Small intestine (tissue), 7 donors: ENCODE results near the gene CST6. TPM values are rescaled to one million over a fixed set of nuclear protein-coding genes. Genes with fewer than 3 reads are reported as not detected.

ENCODE experiments used
- DNase-seq, 2 donors: peaks; one replicate each; pipeline versions ENCODE4 v3.0.0 to v3.0.0-alpha.2; 2013
- FAIRE-seq: peaks from 2 replicates; lab custom pipeline; 2012; peaks lifted over from hg19 to GRCh38; lab: Jason Lieb, UNC
- H3K27ac ChIP-seq, 3 donors: one replicate each; pipeline ENCODE4 v1.5.1; 2013; ENCODE audit warnings: low read length in 2 of 3, mild to moderate bottlenecking in 2 of 3, control low read depth in 1 of 3, inconsistent platforms in 1 of 3, low read depth in 1 of 3, moderate library complexity in 1 of 3
- H3K27me3 ChIP-seq, 3 donors: one replicate each; pipeline ENCODE4 v1.6.1; 2013; ENCODE audit warnings: low read length in 3 of 3, inconsistent platforms in 1 of 3; ENCODE audit not compliant: control insufficient read depth in 3 of 3, insufficient read depth in 3 of 3
- H3K36me3 ChIP-seq, 3 donors: one replicate each; pipeline ENCODE4 v1.6.1; 2013; ENCODE audit warnings: low read length in 3 of 3, inconsistent platforms in 1 of 3, low read depth in 1 of 3, mild to moderate bottlenecking in 1 of 3, moderate library complexity in 1 of 3; ENCODE audit not compliant: control insufficient read depth in 3 of 3, insufficient read depth in 2 of 3
- H3K4me1 ChIP-seq, 3 donors: one replicate each; pipeline ENCODE4 v1.6.1; 2013; ENCODE audit warnings: low read length in 2 of 3, inconsistent platforms in 1 of 3, low read depth in 1 of 3, mild to moderate bottlenecking in 1 of 3, moderate library complexity in 1 of 3; ENCODE audit not compliant: control insufficient read depth in 3 of 3, insufficient read depth in 2 of 3
- H3K4me3 ChIP-seq, 3 donors: one replicate each; pipeline ENCODE4 v1.5.1; 2013; ENCODE audit warnings: low read length in 3 of 3, control low read depth in 1 of 3, inconsistent platforms in 1 of 3, low read depth in 1 of 3, mild to moderate bottlenecking in 1 of 3, moderate library complexity in 1 of 3
- H3K9me3 ChIP-seq, 2 donors: one replicate each; pipeline ENCODE4 v1.6.1; 2013; ENCODE audit warnings: low read depth in 1 of 2, low read length in 1 of 2; ENCODE audit not compliant: control insufficient read depth in 2 of 2, insufficient read depth in 1 of 2
- WGBS, 3 donors: extraction: QIAGEN DNeasy Blood & Tissue Kit; methylation state at CpG; one replicate each; pipeline ENCODE4 v1.1.7; 2013; 5-methylcytosine and 5-hydroxymethylcytosine counted together
- polyA plus RNA-seq, 4 donors: library from polyadenylated mRNA; stranded (reverse) in 3 of 4; unstranded in 1 of 4; fragments of 200-250 nt in 3 of 4; fragments of 120-200 nt in 1 of 4; gene quantifications; one replicate each; pipeline versions ENCODE4 v1.2.1 to v1.2.3, GENCODE V29; 2013
- donor health status: healthy with polysubstance abuse.
- donor health status: control.
- donor health status: control.
- donor health status: Bipolar disorder and iron deficiency.
- donor health status: healthy.

Gene CST6
- polyA plus RNA-seq, 4 donors = not detected

DNA sequence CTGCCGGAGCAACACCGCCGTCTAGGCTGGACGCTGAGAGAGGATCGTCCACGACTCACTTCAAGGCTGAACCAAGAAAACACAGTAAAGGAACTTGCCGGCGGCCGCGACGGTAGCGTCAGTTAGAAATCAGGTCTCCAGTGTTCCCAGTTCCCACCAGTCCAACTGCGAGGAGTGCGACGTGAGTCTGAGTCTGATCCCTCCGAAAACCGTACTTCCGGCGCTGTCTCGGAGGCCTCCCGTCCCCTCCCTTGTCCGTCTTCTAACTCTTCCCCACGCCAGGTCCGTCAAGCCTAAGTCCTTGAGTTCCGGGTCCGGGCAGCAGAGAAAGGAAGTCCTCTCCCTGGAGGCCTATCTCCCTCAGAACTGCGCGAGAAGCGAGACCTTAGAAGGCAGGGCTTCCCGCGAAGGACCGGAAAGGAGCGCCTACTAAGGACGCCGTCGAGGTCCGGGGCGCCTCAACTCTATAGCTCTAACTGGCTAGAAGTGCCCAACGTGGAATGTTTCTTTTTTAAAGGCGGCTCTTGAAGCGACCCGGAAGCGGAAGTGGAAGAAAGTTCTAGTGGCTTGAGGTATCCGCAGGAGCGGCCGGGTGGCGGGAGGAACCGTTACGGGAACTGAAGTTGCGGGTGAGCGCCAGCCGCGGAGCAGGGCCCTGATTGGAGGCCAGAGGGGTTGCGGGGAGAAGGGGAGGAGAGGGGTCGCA, 9.7 kb upstream of the CST6 start, which contains the start of the genes BANF1 and EIF1AD:
Gene BANF1, plus strand, starts transcription at position 562 of the 706 bp plus-strand sequence. CDS start 748 bp downstream, outside the sequence.
Gene EIF1AD, minus strand, starts transcription at position 216 of the 706 bp plus-strand sequence. CDS start 1,768 bp downstream, outside the sequence.
- Histone ChIP-seq H3K27ac (peak within 1 kb of the TSS; percentile 85 to 98 (median 97)), H3K36me3 (peaks cover 20 to 62% (median 21%) of the 10 kb centered on the region in 3 donors), H3K27me3 (no peaks in the 10 kb centered on the region), H3K4me3 (peak within 1 kb of the TSS; percentile 61 to 85 (median 80)), H3K9me3 (no peaks in the 10 kb centered on the region), H3K4me1 (peaks cover 0 to 7% (median 2%) of the 10 kb centered on the region in 3 donors)
- DNase-seq (peak; percentile 97 to 99), FAIRE-seq (no peak)
- 0% methylated on average over 54 to 55 of the region's 55 CpGs for WGBS, 3 donors

GRCh38 chr11:66002648-66003225, 9.1 kb upstream of the CST6 start:
- WGBS, 3 donors = 0% methylated on average over 15 to 40 of the region's 40 CpGs
- FAIRE-seq = no peak
- Histone ChIP-seq H3K4me1 (peaks cover 0 to 7% (median 2%) of the 10 kb centered on the region in 3 donors), H3K36me3 (peaks cover 16 to 61% (median 17%) of the 10 kb centered on the region in 3 donors), H3K27me3 (no peaks in the 10 kb centered on the region), H3K9me3 (no peaks in the 10 kb centered on the region), H3K27ac (peak overlapping the region; percentile 85 to 98 (median 97)), H3K4me3 (peak overlapping the region; percentile 61 to 85 (median 80))
- no peak for DNase-seq

GRCh38 chr11:66003291-66003690, 8.5 kb upstream of the CST6 start:
- no peak for DNase-seq
- FAIRE-seq = no peak

GRCh38 chr11:66004186-66004585, 7.6 kb upstream of the CST6 start:
- 66 to 74% (median 70%) methylated on average over 4 of the region's 4 CpGs for WGBS, 3 donors
- no peak overlapping the region for H3K27ac ChIP-seq
- no peaks in the 10 kb centered on the region for H3K9me3 ChIP-seq
- no peak for DNase-seq
- no peak for FAIRE-seq
- H3K4me1 ChIP-seq = peaks cover 0 to 7% (median 2%) of the 10 kb centered on the region in 3 donors
- H3K36me3 ChIP-seq = peaks cover 5 to 49% (median 8%) of the 10 kb centered on the region in 3 donors
- peaks cover 0 to 10% (median 0%) of the 10 kb centered on the region in 3 donors for H3K27me3 ChIP-seq
- no peak overlapping the region for H3K4me3 ChIP-seq

More at GRCh38 chr11:66003291-66003690, 8.5 kb upstream of the CST6 start:
- H3K9me3 ChIP-seq = no peaks in the 10 kb centered on the region
- 40 to 79% (median 45%) methylated on average over 6 of the region's 6 CpGs for WGBS, 3 donors
- H3K27me3 ChIP-seq = peaks cover 0 to 5% (median 0%) of the 10 kb centered on the region in 3 donors
- peaks cover 0 to 7% (median 2%) of the 10 kb centered on the region in 3 donors for H3K4me1 ChIP-seq
- H3K4me3 ChIP-seq = peak overlapping the region in 2 of 3 donors; percentile 61 to 85
- peaks cover 11 to 56% (median 12%) of the 10 kb centered on the region in 3 donors for H3K36me3 ChIP-seq
- H3K27ac ChIP-seq = peak overlapping the region in 1 of 3 donors; percentile 97

- FAIRE-seq = no peak
- peaks cover 0 to 38% (median 2%) of the 10 kb centered on the region in 3 donors for H3K36me3 ChIP-seq
- WGBS, 3 donors = 87 to 92% (median 87%) methylated on average over 13 of the region's 13 CpGs
These were observed 5.5 kb upstream of the CST6 start for GRCh38 chr11:66006134-66006890.

DNA sequence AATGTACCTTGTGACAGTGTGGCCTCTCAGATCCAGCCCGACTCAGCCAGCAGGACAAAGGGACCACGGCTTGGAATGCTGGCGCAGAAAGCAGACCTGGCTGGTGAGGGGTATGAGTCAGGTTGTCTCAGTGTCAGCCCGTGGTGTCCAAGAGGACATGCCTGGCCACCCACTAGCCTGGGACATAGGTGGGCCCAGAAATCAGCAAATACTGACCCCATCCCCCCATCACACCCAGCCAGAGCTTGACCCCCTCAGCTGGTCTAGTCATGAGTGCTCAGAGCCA, 5.0 kb upstream of the CST6 start:
- FAIRE-seq = no peak

More at GRCh38 chr11:66006134-66006890, 5.5 kb upstream of the CST6 start:
- Histone ChIP-seq H3K27ac (no peak overlapping the region), H3K9me3 (no peaks in the 10 kb centered on the region), H3K4me1 (peaks cover 0 to 7% (median 2%) of the 10 kb centered on the region in 3 donors), H3K27me3 (peaks cover 0 to 28% (median 2%) of the 10 kb centered on the region in 3 donors), H3K4me3 (no peak overlapping the region)
- no peak for DNase-seq

GRCh38 chr11:66007201-66007634, 4.6 kb upstream of the CST6 start:
- no peak overlapping the region for H3K27ac ChIP-seq
- 42 to 48% (median 46%) methylated on average over 5 of the region's 5 CpGs for WGBS, 3 donors
- no peak for DNase-seq
- peaks cover 0 to 37% (median 6%) of the 10 kb centered on the region in 3 donors for H3K27me3 ChIP-seq
- no peak overlapping the region for H3K4me3 ChIP-seq
- no peak for FAIRE-seq
- H3K4me1 ChIP-seq = peaks cover 2 to 7% (median 2%) of the 10 kb centered on the region in 3 donors
- peaks cover 0 to 38% (median 2%) of the 10 kb centered on the region in 3 donors for H3K36me3 ChIP-seq
- no peaks in the 10 kb centered on the region for H3K9me3 ChIP-seq

More for the DNA sequence above, 5.0 kb upstream of the CST6 start:
- peaks cover 0 to 38% (median 2%) of the 10 kb centered on the region in 3 donors for H3K36me3 ChIP-seq
- no peaks in the 10 kb centered on the region for H3K9me3 ChIP-seq
- peaks cover 0 to 7% (median 2%) of the 10 kb centered on the region in 3 donors for H3K4me1 ChIP-seq
- no peak overlapping the region for H3K27ac ChIP-seq
- peaks cover 0 to 33% (median 3%) of the 10 kb centered on the region in 3 donors for H3K27me3 ChIP-seq
- WGBS, 3 donors = 80 to 81% (median 81%) methylated on average over 4 of the region's 4 CpGs
- no peak for DNase-seq
- H3K4me3 ChIP-seq = no peak overlapping the region

DNA sequence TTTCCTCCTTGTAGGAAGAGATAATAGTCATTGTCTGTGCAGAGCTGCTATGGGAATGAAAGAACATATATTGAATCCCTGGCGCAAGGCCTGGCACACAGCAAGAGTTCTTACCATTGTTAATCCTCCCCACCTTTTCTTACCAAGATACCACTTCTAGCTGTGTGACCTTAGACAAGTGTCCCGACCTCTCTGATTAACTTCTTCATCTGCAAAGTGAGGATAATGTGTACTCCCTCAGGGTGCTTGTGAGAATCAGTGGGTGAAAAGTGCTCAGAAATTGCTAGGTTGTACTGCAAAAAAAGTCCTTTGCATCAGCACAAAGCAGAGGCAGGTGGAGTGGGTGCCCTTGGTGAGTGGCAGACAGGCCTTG, 3.7 kb upstream of the CST6 start:
- no peak for DNase-seq
- peaks cover 0 to 45% (median 11%) of the 10 kb centered on the region in 3 donors for H3K27me3 ChIP-seq
- H3K27ac ChIP-seq = no peak overlapping the region
- H3K9me3 ChIP-seq = no peaks in the 10 kb centered on the region
- H3K36me3 ChIP-seq = peaks cover 0 to 37% (median 2%) of the 10 kb centered on the region in 3 donors
- no peak for FAIRE-seq
- 73 to 89% (median 89%) methylated on average over 2 of the region's 2 CpGs for WGBS, 3 donors
- H3K4me3 ChIP-seq = no peak overlapping the region
- H3K4me1 ChIP-seq = peaks cover 2 to 6% (median 2%) of the 10 kb centered on the region in 3 donors
